K562 (cell line): ENCODE results near the gene DGKB. TPM values are rescaled to one million over a fixed set of nuclear protein-coding genes. Genes with fewer than 3 reads are reported as not detected.

Experiments used
- ATAC-seq: fragments of 200-7000 bp; cut with Tn5 transposase; 3 replicates; pipeline ENCODE4 v1.9.1; 2020; ENCODE audit warnings: moderate library complexity
- BruUV-seq: library from RNA; stranded (reverse); fragments of 400-500 nt; replicated peaks from 2 replicates; lab custom pipeline; 2021; lab: Mats Ljungman, UMichigan
- CTCF ChIA-PET: fragments of 300-600 bp; formaldehyde crosslinking; extraction: SDS; loops from one replicate; lab custom pipeline; 2021; ENCODE audit warnings: low intra/inter-chr PET ratio; lab: Yijun Ruan, JAX
- POLR2A ChIA-PET: fragments of 300-600, 350-650 bp; sonication (Branson Sonifier 250); formaldehyde crosslinking; extraction: SDS; loops from one replicate; lab custom pipeline; 2021; ENCODE audit warnings: antibody characterized with exemption, inconsistent platforms; lab: Yijun Ruan, JAX
- DNase-seq, 4 experiments: peaks; one replicate each; pipeline versions ENCODE4 v3.0.0 to v3.0.0-alpha.2; 2011 to 2018; ENCODE audit warnings: low spot score in 3 of 4, mixed read lengths in 3 of 4; ENCODE audit errors: extremely low read depth in 1 of 4
- FAIRE-seq: peaks from 2 replicates; lab custom pipeline; 2011; peaks lifted over from hg19 to GRCh38; lab: Jason Lieb, UNC
- H2AFZ ChIP-seq: 2 replicates; pipeline ENCODE4 v1.6.0; 2011; ENCODE audit warnings: low read depth, low read length, control low read depth, inconsistent platforms
- H3K27ac ChIP-seq: fragments of 200-600 bp; 3 replicates; pipeline ENCODE4 v1.8.0; 2011; ENCODE audit warnings: low read depth, mild to moderate bottlenecking, control low read depth, inconsistent platforms, low read length, moderate library complexity, mixed read lengths; ENCODE audit errors: extremely low read depth
- H3K27me3 ChIP-seq, 2 experiments: fragments of 300-600 bp in 1 of 2; 2 replicates in 1 of 2; 3 replicates in 1 of 2; pipeline versions ENCODE4 v1.6.0 to v1.8.0; 2011; ENCODE audit warnings: inconsistent platforms in 2 of 2, low read length in 2 of 2, mild to moderate bottlenecking in 1 of 2, mixed read lengths in 1 of 2, moderate library complexity in 1 of 2; ENCODE audit not compliant: control insufficient read depth in 2 of 2, insufficient read depth in 2 of 2
- H3K36me3 ChIP-seq: fragments of 300-600 bp; 3 replicates; pipeline ENCODE4 v1.8.0; 2011; ENCODE audit warnings: mild to moderate bottlenecking, low read length, inconsistent platforms; ENCODE audit not compliant: control insufficient read depth, insufficient read depth
- H3K4me1 ChIP-seq, 2 experiments: fragments of 200-600 bp in 1 of 2; replicated peaks in 1 of 2; 2 replicates in 1 of 2; 3 replicates in 1 of 2; pipeline versions ENCODE4 v1.5.1 to v1.8.0; 2011; ENCODE audit warnings: inconsistent platforms in 2 of 2, low read length in 2 of 2, mild to moderate bottlenecking in 1 of 2, mixed read lengths in 1 of 2, moderate library complexity in 1 of 2; ENCODE audit not compliant: control insufficient read depth in 2 of 2, insufficient read depth in 2 of 2
- H3K4me2 ChIP-seq: 2 replicates; pipeline ENCODE4 v1.6.1; 2011; ENCODE audit warnings: low read length, control low read depth, inconsistent platforms, mixed read lengths; ENCODE audit not compliant: insufficient read depth
- H3K4me3 ChIP-seq: fragments of 200-600 bp; sonication (generic), shearing (Covaris generic); 2 replicates; pipeline ENCODE4 v1.5.1; 2016; ENCODE audit warnings: control low read depth, inconsistent platforms
- H3K79me2 ChIP-seq: fragments of 200-600 bp; 3 replicates; pipeline ENCODE4 v1.8.0; 2011; ENCODE audit warnings: low read length, inconsistent platforms; ENCODE audit not compliant: control insufficient read depth, insufficient read depth
- H3K9ac ChIP-seq, 2 experiments: 2 replicates each; pipeline versions ENCODE4 v1.6.0 to v1.6.1; 2011; ENCODE audit warnings: low read depth in 2 of 2, low read length in 2 of 2, control low read depth in 1 of 2, inconsistent platforms in 1 of 2, mild to moderate bottlenecking in 1 of 2, mixed read lengths in 1 of 2; ENCODE audit not compliant: insufficient read depth in 1 of 2
- H3K9me1 ChIP-seq: one replicate; pipeline ENCODE4 v1.6.0; 2011; ENCODE audit warnings: inconsistent platforms, mild to moderate bottlenecking, low read length, moderate library complexity; ENCODE audit not compliant: control insufficient read depth, insufficient read depth
- H3K9me3 ChIP-seq: replicated peaks from 2 replicates; pipeline ENCODE4 v1.5.1; 2011; ENCODE audit warnings: low read depth, low read length, inconsistent platforms; ENCODE audit not compliant: control insufficient read depth, insufficient read depth
- H4K20me1 ChIP-seq: replicated peaks from 2 replicates; pipeline ENCODE4 v1.6.1; 2011; ENCODE audit warnings: low read length, inconsistent platforms, mixed read lengths; ENCODE audit not compliant: control insufficient read depth, insufficient read depth
- ATF1 ChIP-seq, 2 experiments: fragments of 450-650 bp in 1 of 2; IDR thresholded peaks; 2 replicates each; pipeline ENCODE4 v1.6.1; 2016; ENCODE audit warnings: missing compliant biosample characterization in 1 of 2, missing genetic modification characterization in 1 of 2
- DNMT1 ChIP-seq: fragments of 450-650 bp; IDR thresholded peaks from 2 replicates; pipeline ENCODE4 v1.6.1; 2016; ENCODE audit warnings: antibody characterized with exemption, mild to moderate bottlenecking
- E2F3 ChIP-seq: fragments of 250-450 bp; sonication (Bioruptor Pico); IDR thresholded peaks from 2 replicates; pipeline ENCODE4 v1.4.0; 2020; ENCODE audit warnings: mild to moderate bottlenecking
- FIP1L1 ChIP-seq: fragments of 200-400 bp; formaldehyde crosslinking; IDR thresholded peaks from 2 replicates; pipeline ENCODE4 v1.6.1; 2018; ENCODE audit warnings: mild to moderate bottlenecking, low read depth, low read length; ENCODE audit not compliant: poor library complexity, severe bottlenecking
- HDAC2 ChIP-seq: fragments of 450-650 bp; IDR thresholded peaks from 2 replicates; pipeline ENCODE4 v1.6.1; 2016; ENCODE audit warnings: mild to moderate bottlenecking
- IRF2 ChIP-seq: sonication (generic); formaldehyde crosslinking; IDR thresholded peaks from 2 replicates; pipeline ENCODE4 v1.8.1; 2022; ENCODE audit warnings: mild to moderate bottlenecking, missing genetic modification reagents
- MAFF ChIP-seq: IDR thresholded peaks from 2 replicates; pipeline ENCODE4 v1.6.1; 2012; ENCODE audit warnings: low read length, improper control_type of control experiment
- NRF1 ChIP-seq, 2 experiments: fragments of 450-650 bp; IDR thresholded peaks in 1 of 2; conservative IDR thresholded peaks in 1 of 2; 2 replicates each; pipeline ENCODE4 v1.6.1; 2014; ENCODE audit warnings: mild to moderate bottlenecking in 2 of 2
- POLR3A ChIP-seq: IDR thresholded peaks from 2 replicates; pipeline ENCODE4 v1.6.1; 2011; ENCODE audit warnings: borderline replicate concordance, mild to moderate bottlenecking, moderate library complexity; ENCODE audit not compliant: insufficient read length, insufficient read depth; ENCODE audit errors: extremely low read depth
- PRPF4 ChIP-seq: fragments of 200-400 bp; formaldehyde crosslinking; IDR thresholded peaks from one replicate; pipeline ENCODE4 v1.6.1; 2017; ENCODE audit warnings: low read length, low read depth, mild to moderate bottlenecking; ENCODE audit not compliant: insufficient read depth, poor library complexity, severe bottlenecking
- PTBP1 ChIP-seq: fragments of 200-400 bp; formaldehyde crosslinking; IDR thresholded peaks from 2 replicates; pipeline ENCODE4 v1.6.1; 2017; ENCODE audit warnings: low read depth, low read length
- SMARCB1 ChIP-seq: IDR thresholded peaks from 2 replicates; pipeline ENCODE4 v1.6.1; 2011; ENCODE audit warnings: improper control_type of control experiment, low read depth; ENCODE audit not compliant: insufficient read length
- TBL1XR1 ChIP-seq, 2 experiments: IDR thresholded peaks; 2 replicates each; pipeline ENCODE4 v1.6.1; 2012; ENCODE audit warnings: improper control_type of control experiment in 2 of 2, low read length in 2 of 2, mild to moderate bottlenecking in 1 of 2
- TCF3 ChIP-seq: sonication (generic); formaldehyde crosslinking; IDR thresholded peaks from 2 replicates; pipeline ENCODE4 v1.4.0; 2020; ENCODE audit warnings: mild to moderate bottlenecking, missing genetic modification reagents
- TRIM24 ChIP-seq, 2 experiments: fragments of 450-650 bp; IDR thresholded peaks; 2 replicates each; pipeline ENCODE4 v1.6.1; 2016
- XRCC3 ChIP-seq: fragments of 450-650 bp; IDR thresholded peaks from 2 replicates; pipeline ENCODE4 v1.6.1; 2017; ENCODE audit warnings: mild to moderate bottlenecking, moderate library complexity
- ZNF224 ChIP-seq: sonication (generic); formaldehyde crosslinking; IDR thresholded peaks from 2 replicates; pipeline ENCODE4 v1.8.0; 2022; ENCODE audit warnings: mild to moderate bottlenecking, missing genetic modification reagents
- ZNF282 ChIP-seq: sonication (generic); formaldehyde crosslinking; IDR thresholded peaks from 2 replicates; pipeline ENCODE4 v1.8.1; 2023; ENCODE audit warnings: missing genetic modification reagents
- ZNF316 ChIP-seq: fragments of 450-650 bp; IDR thresholded peaks from 2 replicates; pipeline ENCODE4 v1.6.1; 2016
- ZNF354B ChIP-seq: fragments of 250-450 bp; sonication (Bioruptor Pico); IDR thresholded peaks from 2 replicates; pipeline ENCODE4 v1.4.0; 2020
- ZNF586 ChIP-seq: fragments of 450-650 bp; formaldehyde crosslinking; conservative IDR thresholded peaks from 2 replicates; pipeline ENCODE4 v1.4.0; 2020; ENCODE audit warnings: mild to moderate bottlenecking, moderate library complexity
- ZNF76 ChIP-seq: fragments of 250-450 bp; sonication (Bioruptor Pico); IDR thresholded peaks from 2 replicates; pipeline ENCODE4 v1.4.0; 2020; ENCODE audit warnings: mild to moderate bottlenecking, moderate library complexity, borderline replicate concordance
- ZNF764 ChIP-seq: fragments of 250-450 bp; sonication (Bioruptor Pico); IDR thresholded peaks from 2 replicates; pipeline ENCODE4 v1.4.0; 2020; ENCODE audit warnings: low read depth, mild to moderate bottlenecking, moderate library complexity
- in situ Hi-C: fragments of 300-500 bp; cut with MboI; formaldehyde crosslinking; loops from 4 replicates; pipeline ENCODE4 v1.15.0; 2018; ENCODE audit warnings: inconsistent platforms, mixed read lengths
- intact Hi-C: fragments of 100-400 bp; cut with micrococcal nuclease; formaldehyde crosslinking; loops from 2 replicates; pipeline ENCODE4 v1.14.2; 2022
- polyA plus RNA-seq, 8 experiments: library from polyadenylated mRNA; depleted of rRNA in 4 of 8; stranded (reverse) in 5 of 8; unstranded in 3 of 8; fragments of >200 nt; fragmentation: Nextera tagmentation in 2 of 8; fragmentation: Illumina TruSeq in 1 of 8; extraction: Ambion mirVana in 2 of 8; extraction: Trizol in 1 of 8; gene quantifications; 2 replicates each; pipeline versions ENCODE4 v1.2.1 to v1.2.3, GENCODE V29; 2011 to 2014; ENCODE audit warnings: inconsistent platforms in 1 of 8, missing spikeins in 1 of 8
- total RNA-seq, 7 experiments: library from RNA; depleted of rRNA in 6 of 7; stranded (reverse); fragments of >200 nt in 6 of 7; fragmentation: Illumina TruSeq in 2 of 7; extraction: Trizol in 2 of 7; gene quantifications; 2 replicates each; pipeline versions ENCODE4 v1.2.1 to v1.2.3, GENCODE V29; 2011 to 2021; ENCODE audit warnings: low replicate concordance in 1 of 7
- TF ChIP-seq, protein P1 (sequence below): IDR thresholded peaks from 2 replicates; pipeline ENCODE4 v1.6.1; 2016; ENCODE audit warnings: missing genetic modification characterization, missing compliant biosample characterization

The DGKB gene
- total and polyA plus RNA-seq, 9 of the 15 experiments (the other 6 are each of a cell fraction or from before 2014, with no cell fraction given) = 0.01 TPM; not detected in 8

DNA sequence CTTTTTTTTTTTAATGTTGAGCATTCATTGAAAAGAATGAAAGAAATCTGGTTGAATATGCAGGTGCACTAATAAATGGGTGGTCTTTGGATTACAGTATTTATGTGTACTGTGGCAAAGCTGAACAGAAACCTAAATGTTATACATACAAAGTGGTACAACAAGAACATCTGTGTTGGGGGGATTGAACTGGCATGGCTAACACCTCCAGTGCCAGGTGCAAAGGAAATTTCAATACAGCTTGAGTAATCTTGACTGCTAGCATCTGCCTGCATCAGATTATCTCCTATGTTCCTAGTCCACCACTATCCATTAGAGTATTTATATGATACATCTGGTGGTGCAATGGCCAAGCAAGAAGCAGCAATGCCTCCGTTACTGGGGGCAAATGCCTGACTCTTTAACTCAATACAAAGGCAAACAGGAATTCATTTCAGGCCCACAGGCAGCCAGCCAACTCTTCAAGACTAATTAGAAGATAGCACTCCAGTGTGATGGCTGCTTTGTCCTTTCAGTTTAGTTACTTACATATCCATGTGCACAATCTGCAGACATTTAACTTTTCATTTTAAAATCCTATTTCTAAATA is 692.6 kb downstream of the DGKB start (continued):
- TF ChIP-seq FIP1L1 = no peak

GRCh38 chr7:14207711-14208110 is 694.8 kb downstream of the DGKB start:
- ChIA-PET CTCF (no interaction called here), POLR2A (no interaction called here)
- no peak for ATAC-seq
- no peak for FAIRE-seq
- no peaks in the 10 kb centered on the region for H3K36me3 ChIP-seq
- H3K9me3 ChIP-seq = no peaks in the 10 kb centered on the region
- DNase-seq = no peak
- no peak overlapping the region for H3K27ac ChIP-seq
- no peaks in the 10 kb centered on the region for H3K4me1 ChIP-seq
- no peak overlapping the region for H3K4me2 ChIP-seq
- H3K9ac ChIP-seq = no peak overlapping the region
- in situ Hi-C loops = no loop called here
- no peak overlapping the region for H3K4me3 ChIP-seq
- no peaks in the 10 kb centered on the region for H4K20me1 ChIP-seq
- no peaks in the 10 kb centered on the region for H3K27me3 ChIP-seq
- H3K79me2 ChIP-seq = no peaks in the 10 kb centered on the region
- H3K9me1 ChIP-seq = no peaks in the 10 kb centered on the region
- intact Hi-C loops = no loop called here
- no peak overlapping the region for H2AFZ ChIP-seq
- no TSS peak for BruUV-seq
- no peak for TF ChIP-seq PTBP1
- TF ChIP-seq, protein P1, sequence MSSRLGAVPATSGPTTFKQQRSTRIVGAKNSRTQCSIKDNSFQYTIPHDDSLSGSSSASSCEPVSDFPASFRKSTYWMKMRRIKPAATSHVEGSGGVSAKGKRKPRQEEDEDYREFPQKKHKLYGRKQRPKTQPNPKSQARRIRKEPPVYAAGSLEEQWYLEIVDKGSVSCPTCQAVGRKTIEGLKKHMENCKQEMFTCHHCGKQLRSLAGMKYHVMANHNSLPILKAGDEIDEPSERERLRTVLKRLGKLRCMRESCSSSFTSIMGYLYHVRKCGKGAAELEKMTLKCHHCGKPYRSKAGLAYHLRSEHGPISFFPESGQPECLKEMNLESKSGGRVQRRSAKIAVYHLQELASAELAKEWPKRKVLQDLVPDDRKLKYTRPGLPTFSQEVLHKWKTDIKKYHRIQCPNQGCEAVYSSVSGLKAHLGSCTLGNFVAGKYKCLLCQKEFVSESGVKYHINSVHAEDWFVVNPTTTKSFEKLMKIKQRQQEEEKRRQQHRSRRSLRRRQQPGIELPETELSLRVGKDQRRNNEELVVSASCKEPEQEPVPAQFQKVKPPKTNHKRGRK (tag) = no peak
- TF ChIP-seq MAFF = 0 out of 2 replicates have a peak, but pooled peaks have one; percentile 15
- no peak for TF ChIP-seq ZNF224 (CRISPR knock-in tag)
- TF ChIP-seq ZNF282 (CRISPR knock-in tag) = no peak
- no peak for TF ChIP-seq NRF1 (conservative IDR thresholded peaks at IDR 0.05 in 1 of 2, IDR thresholded peaks at IDR 0.05 in 1 of 2)
- TF ChIP-seq XRCC3 = no peak
- no peak for TF ChIP-seq TCF3
- TF ChIP-seq TBL1XR1 (IDR thresholded peaks at IDR 0.05; ENCODE audit: low read length in 2 of 2) = no peak
- TF ChIP-seq DNMT1 = no peak
- no peak for TF ChIP-seq ATF1 (CRISPR knock-in tag; IDR thresholded peaks at IDR 0.05)
- TF ChIP-seq ATF1 (tag; IDR thresholded peaks at IDR 0.05) = no peak
- peak; percentile 52; the same call in 1 of the 2 replicates for TF ChIP-seq ZNF316
- no peak for TF ChIP-seq TRIM24 (IDR thresholded peaks at IDR 0.05)
- TF ChIP-seq E2F3 (CRISPR knock-in tag) = no peak
- no peak for TF ChIP-seq HDAC2
- TF ChIP-seq IRF2 (CRISPR knock-in tag) = no peak
- TF ChIP-seq ZNF586 = no peak
- TF ChIP-seq ZNF76 (CRISPR knock-in tag) = no peak
- no peak for TF ChIP-seq PRPF4
- no peak for TF ChIP-seq SMARCB1
- no peak for TF ChIP-seq ZNF764
- TF ChIP-seq ZNF354B = no peak
- no peak for TF ChIP-seq POLR3A
